Endothelial cell of coronary artery (primary cell): ENCODE measurements around the gene ILF2. TPM values are rescaled to one million over a fixed set of nuclear protein-coding genes. Genes with fewer than 3 reads are reported as not detected.

Source experiments
- total RNA-seq: library from RNA; depleted of rRNA; stranded (reverse); fragments of >200 nt; gene quantifications from 2 replicates; pipeline ENCODE4 v1.2.3, GENCODE V29; 2014

The ILF2 gene
- 203 and 278 TPM in 2 replicates for total RNA-seq

GRCh38 chr1:153670859-153671627 is at the start of gene ILF2:
Gene ILF2 (minus strand): TSS chr1:153670993. CDS start chr1:153670922, 71 bp downstream.

GRCh38 chr1:153678519-153679336 is 7.9 kb upstream of the ILF2 start, which contains the start of gene NPR1:
Gene NPR1 (plus strand): TSS chr1:153678688. CDS start chr1:153679109, 421 bp downstream.

GRCh38 chr1:153658400-153659174 is 12.2 kb downstream of the ILF2 start, which contains the start of gene SNAPIN:
Gene SNAPIN (plus strand): TSS chr1:153658703. CDS start chr1:153658744, 41 bp downstream.

GRCh38 chr1:153633754-153634665 is 36.8 kb downstream of the ILF2 start, which contains the start of gene CHTOP:
Gene CHTOP (plus strand): TSS chr1:153634066. CDS start chr1:153636589, 2,523 bp downstream.

GRCh38 chr1:153627715-153628626 is 42.8 kb downstream of the ILF2 start, which contains the start of gene S100A1:
Gene S100A1 (plus strand): TSS chr1:153628434. CDS start chr1:153630522, 2,088 bp downstream.

GRCh38 chr1:153626904-153627714 is 43.7 kb downstream of the ILF2 start, which contains the start of gene S100A13:
Gene S100A13 (minus strand): TSS chr1:153627505. CDS start chr1:153626472, 1,033 bp downstream.

GRCh38 chr1:153616144-153616916 is 54.5 kb downstream of the ILF2 start, which contains the start of gene S100A14:
Gene S100A14 (minus strand): TSS chr1:153616325. CDS start chr1:153615858, 467 bp downstream.

GRCh38 chr1:153612755-153613331 is 58.0 kb downstream of the ILF2 start, which contains the start of gene S100A16:
Gene S100A16 (minus strand): TSS chr1:153613137. CDS start chr1:153608151, 4,986 bp downstream.

Other genes with a start within 250 kb of the ILF2 start
- gene S100A7, start 210.3 kb downstream of the ILF2 start, total RNA-seq: not detected in 2 replicates
- gene S100A6, start 135.0 kb downstream of the ILF2 start, total RNA-seq: 1,061 and 1,806 TPM in 2 replicates
- gene S100A5, start 130.1 kb downstream of the ILF2 start, total RNA-seq: not detected in 2 replicates
- 1.1 and 7.8 TPM in 2 replicates for gene S100A4, start 125.2 kb downstream of the ILF2 start, total RNA-seq
- gene S100A3, start 121.7 kb downstream of the ILF2 start, total RNA-seq: 1.3 and 3.2 TPM in 2 replicates
- gene S100A2, start 105.1 kb downstream of the ILF2 start, total RNA-seq: 1.9 and 3.8 TPM in 2 replicates
- 328 and 379 TPM in 2 replicates for gene S100A16, start 57.9 kb downstream of the ILF2 start, total RNA-seq
- gene S100A14, start 54.7 kb downstream of the ILF2 start, total RNA-seq: not detected in 2 replicates
- 101 and 216 TPM in 2 replicates for gene S100A13, start 43.5 kb downstream of the ILF2 start, total RNA-seq
- not detected in 2 replicates for gene S100A1, start 42.6 kb downstream of the ILF2 start, total RNA-seq
- gene CHTOP, start 36.9 kb downstream of the ILF2 start, total RNA-seq: 26.5 and 37.1 TPM in 2 replicates
- gene SNAPIN, start 12.3 kb downstream of the ILF2 start, total RNA-seq: 39.4 and 48.3 TPM in 2 replicates
- gene NPR1, start 7.7 kb upstream of the ILF2 start, total RNA-seq: 4.7 and 12.0 TPM in 2 replicates
- gene INTS3, start 57.1 kb upstream of the ILF2 start, total RNA-seq: 23.7 and 38.2 TPM in 2 replicates
- gene SLC27A3, start 104.4 kb upstream of the ILF2 start, total RNA-seq: 11.4 and 14.7 TPM in 2 replicates